HepG2 (cell line): ENCODE measurements around the gene FTL. TPM values are rescaled to one million over a fixed set of nuclear protein-coding genes. Genes with fewer than 3 reads are reported as not detected.

Experiments
- AKAP8 ChIP-seq: sonication (generic); formaldehyde crosslinking; IDR thresholded peaks from 2 replicates; pipeline ENCODE4 v1.5.1; 2020; ENCODE audit warnings: mild to moderate bottlenecking, missing genetic modification reagents
- BCL3 ChIP-seq: sonication (generic); formaldehyde crosslinking; IDR thresholded peaks from 2 replicates; pipeline ENCODE4 v1.5.1; 2020; ENCODE audit warnings: mild to moderate bottlenecking, missing genetic modification reagents, moderate library complexity
- CBX1 ChIP-seq: IDR thresholded peaks from one replicate; pipeline ENCODE4 v1.6.1; 2016; ENCODE audit warnings: antibody characterized with exemption, low read depth
- CHD4 ChIP-seq: fragments of 200-600 bp; sonication (generic); IDR thresholded peaks from 2 replicates; pipeline ENCODE4 v1.7.0; 2017; ENCODE audit warnings: mild to moderate bottlenecking, low read length, borderline replicate concordance
- HES4 ChIP-seq: sonication (generic); formaldehyde crosslinking; IDR thresholded peaks from 2 replicates; pipeline ENCODE4 v1.9.0; 2021; ENCODE audit warnings: mild to moderate bottlenecking, missing genetic modification reagents, borderline replicate concordance
- KDM3A ChIP-seq: IDR thresholded peaks from 2 replicates; pipeline ENCODE4 v1.6.1; 2018; ENCODE audit warnings: low read depth, missing compliant biosample characterization
- MBD4 ChIP-seq: IDR thresholded peaks from 2 replicates; pipeline ENCODE4 v1.6.1; 2012; ENCODE audit warnings: low read length, inconsistent platforms, borderline replicate concordance
- MIER3 ChIP-seq: IDR thresholded peaks from 2 replicates; pipeline ENCODE4 v1.6.1; 2016; ENCODE audit warnings: missing compliant biosample characterization, borderline replicate concordance
- NFIC ChIP-seq: IDR thresholded peaks from 2 replicates; pipeline ENCODE4 v1.6.1; 2012; ENCODE audit warnings: mild to moderate bottlenecking, low read length, inconsistent platforms
- SNRNP70 ChIP-seq: fragments of 200-400 bp; formaldehyde crosslinking; IDR thresholded peaks from 2 replicates; pipeline ENCODE4 v1.6.1; 2017; ENCODE audit warnings: mild to moderate bottlenecking, low read depth, low read length, moderate library complexity
- TAF1 ChIP-seq: sonication (generic); formaldehyde crosslinking; IDR thresholded peaks from 2 replicates; pipeline ENCODE4 v1.4.0; 2020; ENCODE audit warnings: missing genetic modification reagents
- TARDBP ChIP-seq: sonication (generic); formaldehyde crosslinking; IDR thresholded peaks from 2 replicates; pipeline ENCODE4 v1.8.0; 2022; ENCODE audit warnings: mild to moderate bottlenecking, missing genetic modification reagents
- ZBTB2 ChIP-seq: sonication (generic); formaldehyde crosslinking; IDR thresholded peaks from 2 replicates; pipeline ENCODE4 v1.8.0; 2022; ENCODE audit warnings: low read depth, missing genetic modification reagents
- ZNF34 ChIP-seq: sonication (generic); formaldehyde crosslinking; IDR thresholded peaks from 2 replicates; pipeline ENCODE4 v1.4.0; 2020; ENCODE audit warnings: mild to moderate bottlenecking, missing genetic modification reagents, borderline replicate concordance
- ZNF609 ChIP-seq: sonication (generic); formaldehyde crosslinking; IDR thresholded peaks from 2 replicates; pipeline ENCODE4 v1.4.0; 2020; ENCODE audit warnings: mild to moderate bottlenecking, missing genetic modification reagents, borderline replicate concordance
- ZNF747 ChIP-seq: sonication (generic); formaldehyde crosslinking; IDR thresholded peaks from 2 replicates; pipeline ENCODE4 v1.8.1; 2023; ENCODE audit warnings: missing genetic modification reagents, mild to moderate bottlenecking, borderline replicate concordance
- ZNF749 ChIP-seq: sonication (generic); formaldehyde crosslinking; IDR thresholded peaks from 2 replicates; pipeline ENCODE4 v1.8.0; 2022; ENCODE audit warnings: mild to moderate bottlenecking, missing genetic modification reagents, moderate library complexity, borderline replicate concordance
- ZSCAN9 ChIP-seq: IDR thresholded peaks from 2 replicates; pipeline ENCODE4 v1.6.1; 2016; ENCODE audit warnings: borderline replicate concordance
- polyA plus RNA-seq, 8 experiments: library from polyadenylated mRNA; depleted of rRNA in 3 of 8; stranded (reverse) in 7 of 8; unstranded in 1 of 8; fragments of >200 nt; fragmentation: Illumina TruSeq in 4 of 8; extraction: Trizol in 4 of 8; gene quantifications; 2 replicates each; pipeline versions ENCODE4 v1.2.1 to v1.2.3, GENCODE V29; 2011 to 2016; ENCODE audit warnings: low read depth in 4 of 8, missing spikeins in 1 of 8, mixed read lengths in 1 of 8; ENCODE audit not compliant: insufficient read depth in 1 of 8
- total RNA-seq, 5 experiments: library from RNA; depleted of rRNA; stranded (reverse); fragments of >200 nt; fragmentation: Illumina TruSeq; extraction: Trizol; gene quantifications; 2 replicates each; pipeline ENCODE4 v1.2.3, GENCODE V29; 2016; ENCODE audit warnings: low read depth in 1 of 5
- TF ChIP-seq, protein P1 (sequence below): sonication (generic); formaldehyde crosslinking; IDR thresholded peaks from 2 replicates; pipeline ENCODE4 v1.4.0; 2020; ENCODE audit warnings: low read depth, mild to moderate bottlenecking, missing genetic modification reagents

FTL gene
- total and polyA plus RNA-seq, 2 of the 13 experiments (the other 11 are each of a cell fraction or from before 2014, with no cell fraction given): 2,721 to 8,800 TPM

DNA sequence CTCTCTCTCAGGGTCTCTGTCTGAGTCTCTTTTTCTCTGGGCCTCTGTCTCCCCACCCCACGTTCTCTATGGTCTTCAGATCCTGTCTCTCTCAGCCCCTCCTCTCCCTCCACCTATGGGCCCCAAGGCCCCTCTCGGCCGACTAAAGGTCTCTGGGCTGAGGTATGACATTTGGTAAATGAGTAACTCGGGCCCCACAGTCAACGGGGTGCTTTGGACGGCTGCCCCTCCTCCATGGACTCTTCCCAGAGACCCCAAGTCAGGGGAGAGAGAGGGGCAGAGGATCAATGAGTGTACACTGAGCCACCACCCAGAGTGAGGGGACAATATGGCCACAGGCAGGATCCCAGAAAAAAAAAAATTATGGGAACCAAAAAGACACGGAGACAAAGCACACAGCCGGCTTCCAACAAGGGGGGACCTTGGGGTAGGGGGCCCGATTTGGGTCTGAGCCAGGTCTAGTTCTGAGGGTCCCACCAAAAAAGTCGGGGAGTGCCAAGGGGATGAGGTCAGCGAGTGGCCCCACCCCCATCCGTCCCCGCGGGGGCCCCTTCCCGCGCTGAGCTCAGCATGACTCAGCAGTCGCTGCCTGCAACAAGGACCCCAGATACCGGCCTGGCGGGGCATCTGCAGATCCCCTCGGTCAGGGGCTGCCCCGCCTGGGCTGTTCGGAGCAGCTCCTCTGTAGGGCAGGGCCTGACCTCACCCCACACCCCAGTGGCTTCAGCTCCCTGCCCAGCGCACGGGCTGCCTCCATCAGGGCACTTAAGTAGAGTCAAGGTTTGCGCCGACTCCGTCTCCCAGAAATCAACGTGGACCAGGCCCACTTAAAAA lies 1.5 kb upstream of the FTL start (continued):
- TF ChIP-seq ZNF609 (CRISPR knock-in tag) (0 out of 2 replicates have a peak, but pooled peaks have one; percentile 20), TAF1 (CRISPR knock-in tag) (peak; percentile 72), CHD4 (peak; percentile 67; the same call in 1 of the 2 replicates), KDM3A (CRISPR knock-in tag) (peak; percentile 78; the same call in 1 of the 2 replicates), CBX1 (no peak), ZSCAN9 (peak; percentile 74), ZBTB2 (no peak; the same call in 1 of the 2 replicates), AKAP8 (CRISPR knock-in tag) (peak; percentile 80), SNRNP70 (no peak), ZNF747 (CRISPR knock-in tag) (peak; percentile 90; the same call in 1 of the 2 replicates), NFIC (peak; percentile 56), MIER3 (CRISPR knock-in tag) (no peak), TARDBP (CRISPR knock-in tag) (peak; percentile 91), ZNF749 (CRISPR knock-in tag) (peak; percentile 46; the same call in 1 of the 2 replicates), BCL3 (no peak; the same call in 1 of the 2 replicates), HES4 (CRISPR knock-in tag) (0 out of 2 replicates have a peak, but pooled peaks have one; percentile 54), MBD4 (no peak), ZNF34 (CRISPR knock-in tag) (no peak)
- TF ChIP-seq, protein P1, sequence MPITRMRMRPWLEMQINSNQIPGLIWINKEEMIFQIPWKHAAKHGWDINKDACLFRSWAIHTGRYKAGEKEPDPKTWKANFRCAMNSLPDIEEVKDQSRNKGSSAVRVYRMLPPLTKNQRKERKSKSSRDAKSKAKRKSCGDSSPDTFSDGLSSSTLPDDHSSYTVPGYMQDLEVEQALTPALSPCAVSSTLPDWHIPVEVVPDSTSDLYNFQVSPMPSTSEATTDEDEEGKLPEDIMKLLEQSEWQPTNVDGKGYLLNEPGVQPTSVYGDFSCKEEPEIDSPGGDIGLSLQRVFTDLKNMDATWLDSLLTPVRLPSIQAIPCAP (CRISPR knock-in tag): no peak
